ENCODE results near the gene FBXO28.

Gene FBXO28

DNA sequence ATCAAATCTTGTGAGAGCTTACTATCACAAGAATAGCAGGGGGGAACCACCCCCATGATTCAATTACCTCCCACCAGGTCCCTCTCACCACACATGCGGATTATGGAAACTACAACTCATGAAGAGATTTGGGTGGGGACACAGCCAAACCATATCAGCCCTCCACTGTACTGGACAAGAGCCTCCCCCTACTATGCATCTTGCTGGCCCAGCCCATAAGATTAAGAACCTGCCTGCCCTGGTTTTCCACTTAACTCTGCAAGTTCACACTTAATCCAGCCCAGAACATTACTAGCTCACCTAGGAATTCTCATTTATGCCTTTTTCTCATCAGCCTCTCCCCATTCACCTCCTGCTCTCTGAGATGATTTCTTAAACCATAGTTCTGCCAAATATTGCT is 18.0 kb upstream of the FBXO28 start:
- TF ChIP-seq ZFX (IDR thresholded peaks at IDR 0.05), result no peak
- TF ChIP-seq, protein P1, sequence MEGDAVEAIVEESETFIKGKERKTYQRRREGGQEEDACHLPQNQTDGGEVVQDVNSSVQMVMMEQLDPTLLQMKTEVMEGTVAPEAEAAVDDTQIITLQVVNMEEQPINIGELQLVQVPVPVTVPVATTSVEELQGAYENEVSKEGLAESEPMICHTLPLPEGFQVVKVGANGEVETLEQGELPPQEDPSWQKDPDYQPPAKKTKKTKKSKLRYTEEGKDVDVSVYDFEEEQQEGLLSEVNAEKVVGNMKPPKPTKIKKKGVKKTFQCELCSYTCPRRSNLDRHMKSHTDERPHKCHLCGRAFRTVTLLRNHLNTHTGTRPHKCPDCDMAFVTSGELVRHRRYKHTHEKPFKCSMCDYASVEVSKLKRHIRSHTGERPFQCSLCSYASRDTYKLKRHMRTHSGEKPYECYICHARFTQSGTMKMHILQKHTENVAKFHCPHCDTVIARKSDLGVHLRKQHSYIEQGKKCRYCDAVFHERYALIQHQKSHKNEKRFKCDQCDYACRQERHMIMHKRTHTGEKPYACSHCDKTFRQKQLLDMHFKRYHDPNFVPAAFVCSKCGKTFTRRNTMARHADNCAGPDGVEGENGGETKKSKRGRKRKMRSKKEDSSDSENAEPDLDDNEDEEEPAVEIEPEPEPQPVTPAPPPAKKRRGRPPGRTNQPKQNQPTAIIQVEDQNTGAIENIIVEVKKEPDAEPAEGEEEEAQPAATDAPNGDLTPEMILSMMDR (conservative IDR thresholded peaks at IDR 0.05), result no peak
- no peak overlapping the region for H3K27ac ChIP-seq

DNA sequence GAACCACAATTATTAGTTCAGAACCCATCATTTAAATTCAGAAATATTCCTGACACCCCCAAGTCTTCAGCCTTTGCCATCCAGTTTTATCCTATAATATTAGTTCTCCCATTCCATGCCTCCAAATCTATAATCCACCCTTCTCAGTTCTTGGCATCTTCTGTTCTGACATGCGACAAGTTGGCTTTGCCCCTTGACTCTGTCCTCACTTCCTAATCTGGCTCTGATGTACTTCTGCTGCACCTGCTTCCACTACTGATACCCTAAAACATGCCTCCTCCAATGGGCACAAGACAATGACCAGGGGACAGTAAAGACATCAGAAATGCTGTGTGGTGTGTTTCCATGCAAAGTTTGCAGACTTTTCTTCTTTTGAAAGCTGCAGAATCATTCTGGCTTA is 17.1 kb upstream of the FBXO28 start:
- TF ChIP-seq ZFX (IDR thresholded peaks at IDR 0.05), result no peak
- TF ChIP-seq, protein P1 (conservative IDR thresholded peaks at IDR 0.05), result no peak
- H3K27ac ChIP-seq, result no peak overlapping the region

DNA sequence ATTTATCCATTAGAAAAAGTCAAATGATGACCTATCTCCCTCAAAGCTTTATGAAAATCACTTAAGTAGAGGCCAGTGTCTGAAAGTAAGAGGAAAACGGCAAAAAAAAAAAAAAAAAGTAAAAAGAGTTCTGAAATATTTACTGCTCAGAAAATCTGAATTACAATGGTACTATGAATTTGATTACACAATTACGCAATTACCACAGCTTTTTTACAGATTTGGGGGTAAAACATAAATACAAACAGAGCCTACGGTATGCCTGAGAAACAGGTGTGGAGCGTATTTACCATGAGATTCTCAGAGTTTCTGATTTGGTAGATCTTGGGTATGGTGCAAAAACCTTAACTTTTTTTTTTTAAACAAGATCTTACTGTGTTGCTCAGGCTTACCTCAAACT is 15.9 kb upstream of the FBXO28 start:
- no peak overlapping the region for H3K27ac ChIP-seq
- TF ChIP-seq, protein P1 (conservative IDR thresholded peaks at IDR 0.05), result no peak
- no peak for TF ChIP-seq ZFX (IDR thresholded peaks at IDR 0.05)

DNA sequence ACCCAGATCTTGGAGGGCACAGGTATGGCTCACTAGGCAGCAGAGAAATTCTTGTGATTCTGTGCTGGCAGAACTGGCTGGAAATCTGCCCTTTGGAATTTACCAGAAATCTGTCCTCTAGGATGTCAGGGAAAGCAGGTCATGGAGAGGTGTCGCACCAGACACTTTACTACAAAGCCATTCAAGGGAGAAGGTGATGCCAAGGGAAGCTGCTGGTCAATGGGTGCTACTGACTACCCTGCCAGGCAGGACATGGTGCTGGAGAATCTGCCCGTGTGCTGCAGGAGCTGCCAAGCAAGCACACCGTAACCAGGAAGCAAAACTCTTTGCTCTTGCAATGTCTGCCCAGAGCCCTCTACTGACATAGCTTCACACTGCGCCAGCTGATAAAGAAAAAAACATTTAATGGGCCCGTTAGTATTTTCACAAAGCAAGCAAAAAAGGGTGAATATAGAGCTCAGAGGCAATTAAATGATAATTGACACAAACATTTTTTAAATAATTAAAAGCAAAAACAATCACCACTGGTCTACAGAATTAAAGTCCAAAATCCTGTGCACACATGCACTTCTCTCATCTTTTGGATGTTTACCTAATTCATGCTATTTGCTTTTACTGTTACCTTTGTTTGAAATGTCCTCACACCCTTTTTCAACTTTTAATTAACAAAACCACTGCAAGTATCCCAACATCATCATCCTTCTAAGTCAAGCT is 7.2 kb upstream of the FBXO28 start:
- no peak for TF ChIP-seq ZFX (IDR thresholded peaks at IDR 0.05)
- TF ChIP-seq, protein P1 (conservative IDR thresholded peaks at IDR 0.05), result peak; percentile 86
- peak overlapping the region; percentile 34 for H3K27ac ChIP-seq

DNA sequence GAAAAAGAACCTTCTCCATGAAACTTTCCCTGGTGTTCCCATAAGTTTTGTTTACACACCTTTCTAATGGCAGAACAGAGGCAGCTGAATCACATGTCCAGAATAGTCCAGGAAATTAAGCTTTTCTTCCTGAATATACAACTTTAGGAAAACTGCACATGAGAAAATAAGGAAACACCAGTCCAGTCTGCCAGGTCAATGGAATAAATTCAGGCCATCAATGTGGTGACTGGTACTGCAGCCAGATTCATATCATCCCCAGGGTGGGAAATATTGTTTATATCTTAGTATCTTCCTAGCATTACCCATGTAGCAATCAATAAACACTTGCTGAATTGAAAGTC is 6.7 kb upstream of the FBXO28 start:
- no peak overlapping the region for H3K27ac ChIP-seq
- no peak for TF ChIP-seq ZFX (IDR thresholded peaks at IDR 0.05)
- TF ChIP-seq, protein P1 (conservative IDR thresholded peaks at IDR 0.05), result no peak

DNA sequence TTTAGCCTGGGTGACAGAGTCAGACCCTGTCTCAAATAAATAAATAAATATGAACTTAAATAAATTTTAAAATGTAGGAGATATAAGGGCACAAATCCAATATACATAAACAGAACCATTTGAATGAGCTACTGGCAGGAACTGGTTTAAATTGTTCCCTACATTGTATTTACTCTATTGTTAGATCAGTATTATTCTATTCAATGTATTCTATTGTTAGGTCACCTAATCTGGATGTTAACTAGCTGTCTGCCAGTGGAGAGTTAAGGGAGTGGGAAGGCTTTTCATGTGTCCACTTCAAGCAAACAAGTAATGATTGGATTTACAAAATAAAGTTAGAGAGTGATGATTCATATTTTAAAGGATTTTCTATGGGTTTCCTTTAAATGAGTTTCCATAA is 4.9 kb upstream of the FBXO28 start:
- TF ChIP-seq, protein P1 (conservative IDR thresholded peaks at IDR 0.05), result no peak
- no peak for TF ChIP-seq ZFX (IDR thresholded peaks at IDR 0.05)

DNA sequence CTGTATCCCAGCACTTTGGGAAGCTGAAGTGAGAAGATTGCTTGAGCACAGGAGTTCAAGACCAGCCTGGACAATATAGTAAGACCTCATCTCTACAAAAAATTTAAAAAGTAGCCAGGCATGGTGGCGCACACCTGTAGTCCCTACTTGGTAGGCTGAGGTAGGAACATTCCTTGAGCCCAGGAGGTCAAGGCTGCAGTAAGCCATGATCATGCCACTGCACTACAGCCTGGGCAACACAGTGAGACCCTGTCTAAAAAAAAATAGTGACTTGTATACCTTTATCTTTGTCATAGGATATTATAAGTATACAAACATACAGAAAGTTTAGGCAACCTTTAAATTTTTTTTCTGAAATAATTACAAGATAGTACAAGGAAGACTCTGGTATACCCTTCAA is 3.9 kb upstream of the FBXO28 start:
- TF ChIP-seq, protein P1 (conservative IDR thresholded peaks at IDR 0.05), result no peak
- TF ChIP-seq ZFX (IDR thresholded peaks at IDR 0.05), result no peak
- H3K27ac ChIP-seq, result no peak overlapping the region

More for the DNA sequence above, 4.9 kb upstream of the FBXO28 start:
- H3K27ac ChIP-seq, result no peak overlapping the region

Measured in C4-2B (cell line).